GM19372 (cell line): ENCODE data around the gene SOWAHB.
A peak's percentile ranks its signal among the peaks of the same experiment; 100 is the strongest.

Source experiments
- ATAC-seq: cut with Tn5 transposase; IDR thresholded peaks from one replicate; pipeline ENCODE4 v1.9.1; 2021; ENCODE audit warnings: mild to moderate bottlenecking, low read depth, moderate library complexity; ENCODE audit not compliant: unreplicated experiment

SOWAHB gene, protein sequence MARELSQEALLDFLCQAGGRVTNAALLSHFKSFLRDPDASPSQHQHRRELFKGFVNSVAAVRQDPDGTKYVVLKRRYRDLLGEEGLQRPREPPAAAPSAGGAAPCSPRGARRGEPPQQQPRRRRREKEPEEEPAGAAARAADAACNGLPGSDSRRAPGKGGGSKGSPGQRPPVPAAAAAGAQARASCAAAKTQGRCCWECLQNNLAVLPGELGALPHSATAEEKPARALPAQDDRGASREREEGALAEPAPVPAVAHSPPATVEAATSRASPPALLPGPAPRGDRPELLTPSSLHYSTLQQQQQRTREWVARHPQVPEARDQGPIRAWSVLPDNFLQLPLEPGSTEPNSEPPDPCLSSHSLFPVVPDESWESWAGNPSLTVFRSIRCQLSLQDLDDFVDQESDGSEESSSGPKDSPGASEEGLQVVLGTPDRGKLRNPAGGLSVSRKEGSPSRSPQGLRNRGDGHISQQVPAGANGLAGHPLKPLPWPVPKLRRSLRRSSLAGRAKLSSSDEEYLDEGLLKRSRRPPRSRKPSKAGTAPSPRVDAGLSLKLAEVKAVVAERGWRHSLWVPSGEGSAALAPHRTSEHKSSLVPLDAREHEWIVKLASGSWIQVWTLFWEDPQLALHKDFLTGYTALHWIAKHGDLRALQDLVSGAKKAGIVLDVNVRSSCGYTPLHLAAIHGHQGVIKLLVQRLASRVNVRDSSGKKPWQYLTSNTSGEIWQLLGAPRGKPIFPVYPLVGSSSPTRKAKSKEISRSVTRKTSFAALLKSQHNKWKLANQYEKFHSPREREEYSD

DNA sequence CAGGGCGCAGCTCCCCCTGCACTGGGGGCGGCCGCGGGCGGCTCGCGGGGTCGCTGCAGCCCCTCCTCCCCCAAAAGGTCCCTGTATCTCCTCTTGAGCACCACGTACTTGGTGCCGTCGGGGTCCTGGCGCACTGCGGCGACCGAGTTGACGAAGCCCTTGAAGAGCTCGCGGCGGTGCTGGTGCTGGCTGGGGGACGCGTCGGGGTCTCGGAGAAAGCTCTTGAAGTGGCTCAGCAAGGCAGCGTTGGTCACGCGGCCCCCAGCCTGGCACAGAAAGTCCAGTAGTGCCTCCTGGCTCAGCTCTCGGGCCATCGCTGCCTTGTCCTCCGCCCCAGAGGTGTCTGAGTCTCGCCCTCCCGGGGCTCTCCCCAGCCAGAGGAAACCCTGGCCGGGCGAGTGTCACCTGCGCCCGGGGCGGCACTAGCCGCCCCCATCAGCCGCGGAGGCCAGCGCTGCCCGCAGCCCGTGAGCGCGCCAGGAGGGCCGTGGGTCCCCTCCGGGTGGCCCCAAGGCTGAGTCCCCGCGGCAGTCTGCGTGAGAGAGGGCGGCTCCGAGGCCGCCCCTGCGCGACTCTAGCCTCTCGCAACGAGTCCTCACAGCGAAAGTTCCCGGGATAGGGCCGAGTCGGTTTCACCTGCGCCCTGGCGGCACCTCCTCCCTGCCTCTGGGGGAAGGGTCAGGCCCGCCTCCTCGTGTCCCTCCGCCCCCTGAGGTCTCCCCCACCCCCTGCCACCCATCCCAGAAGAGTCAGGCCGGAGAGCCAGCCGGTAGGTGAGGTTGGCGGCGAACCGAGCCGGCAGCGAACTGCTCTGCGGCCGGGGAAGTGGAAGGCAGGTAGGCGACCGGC lies at the start of gene SOWAHB:
Gene SOWAHB, minus strand, starts transcription at position 609 of the 849 bp plus-strand sequence. Its CDS starts 295 bp downstream, at position 314.
- ATAC-seq = peak; percentile 53

DNA sequence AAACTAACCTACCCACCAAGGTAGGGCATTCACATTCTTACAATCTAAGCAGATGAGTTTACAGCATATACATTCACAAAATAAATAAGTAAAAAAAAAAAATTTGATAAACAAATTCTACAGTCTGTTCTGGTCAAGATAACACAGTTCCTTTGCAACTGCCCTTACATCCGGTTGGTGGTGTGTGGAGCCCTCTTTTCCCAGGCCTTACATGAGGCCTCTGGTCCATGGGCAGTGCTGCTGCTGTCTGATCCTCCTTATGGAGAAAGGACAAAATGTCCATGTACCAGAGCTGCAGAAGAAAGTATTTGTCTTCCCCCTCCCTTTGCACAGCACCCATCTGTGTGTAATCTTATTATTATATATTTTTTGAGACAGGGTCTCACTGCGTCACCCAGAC lies 49.4 kb upstream of the SOWAHB start:
- no peak for ATAC-seq

DNA sequence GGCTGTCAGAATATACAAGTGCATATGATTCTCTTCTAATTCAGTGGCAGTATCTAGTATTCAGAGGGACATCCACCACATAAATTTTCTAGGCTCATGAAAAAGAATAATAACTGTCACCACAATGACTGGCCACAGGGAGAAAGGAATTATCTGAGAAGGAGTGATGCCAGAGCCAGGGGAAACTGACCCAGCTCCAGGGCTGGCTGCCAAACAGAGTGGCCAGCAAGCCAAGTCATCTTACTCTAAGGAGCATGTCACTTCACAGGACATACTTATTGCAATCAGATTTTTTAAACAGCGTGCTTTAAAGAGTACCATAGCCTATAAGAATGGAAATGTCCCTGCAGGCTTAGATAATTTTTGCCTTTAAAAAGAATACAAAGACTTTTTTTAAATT lies 45.8 kb upstream of the SOWAHB start:
- ATAC-seq = no peak

DNA sequence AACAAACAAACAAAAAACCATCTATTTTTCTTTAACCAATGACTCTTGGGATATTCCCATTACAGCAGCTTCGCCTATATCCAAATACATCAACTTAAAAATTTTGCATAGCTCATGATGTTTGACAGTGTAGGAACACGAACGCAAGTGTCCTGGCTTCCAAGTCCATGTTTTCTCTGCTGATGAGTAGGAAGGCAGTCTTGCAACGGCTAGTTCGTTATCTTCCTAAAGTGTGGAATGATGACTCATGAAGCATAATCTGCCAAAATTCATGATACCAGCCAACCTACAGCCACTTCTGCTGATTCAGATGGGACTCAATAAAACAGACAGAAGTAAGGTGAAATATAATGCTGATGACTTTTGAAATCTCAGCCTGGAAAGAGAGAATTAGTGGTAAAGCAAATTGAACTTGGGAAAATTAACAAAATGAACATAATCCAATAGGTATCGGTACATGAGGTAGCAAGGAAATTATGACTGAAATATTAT lies 45.2 kb upstream of the SOWAHB start:
- ATAC-seq = no peak

DNA sequence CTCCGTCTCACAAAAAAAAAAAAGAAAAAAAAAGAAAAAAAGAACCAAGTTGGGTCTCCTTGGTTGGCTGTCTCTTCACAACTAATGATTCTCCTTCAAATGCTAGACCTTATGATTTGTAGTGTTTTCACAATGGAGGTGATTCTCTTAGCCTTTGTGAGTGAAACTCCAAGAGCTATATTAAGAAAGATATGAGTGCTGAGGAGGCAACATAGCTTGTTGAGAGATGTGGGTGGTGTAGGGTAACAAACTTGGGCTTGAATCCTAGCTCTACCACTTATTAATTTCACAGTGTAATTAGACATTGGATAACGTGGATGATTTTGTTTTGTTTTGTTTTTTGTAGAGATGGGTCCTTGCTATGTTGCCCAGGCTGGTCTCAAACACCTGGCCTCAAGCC lies 41.2 kb upstream of the SOWAHB start:
- no peak for ATAC-seq

DNA sequence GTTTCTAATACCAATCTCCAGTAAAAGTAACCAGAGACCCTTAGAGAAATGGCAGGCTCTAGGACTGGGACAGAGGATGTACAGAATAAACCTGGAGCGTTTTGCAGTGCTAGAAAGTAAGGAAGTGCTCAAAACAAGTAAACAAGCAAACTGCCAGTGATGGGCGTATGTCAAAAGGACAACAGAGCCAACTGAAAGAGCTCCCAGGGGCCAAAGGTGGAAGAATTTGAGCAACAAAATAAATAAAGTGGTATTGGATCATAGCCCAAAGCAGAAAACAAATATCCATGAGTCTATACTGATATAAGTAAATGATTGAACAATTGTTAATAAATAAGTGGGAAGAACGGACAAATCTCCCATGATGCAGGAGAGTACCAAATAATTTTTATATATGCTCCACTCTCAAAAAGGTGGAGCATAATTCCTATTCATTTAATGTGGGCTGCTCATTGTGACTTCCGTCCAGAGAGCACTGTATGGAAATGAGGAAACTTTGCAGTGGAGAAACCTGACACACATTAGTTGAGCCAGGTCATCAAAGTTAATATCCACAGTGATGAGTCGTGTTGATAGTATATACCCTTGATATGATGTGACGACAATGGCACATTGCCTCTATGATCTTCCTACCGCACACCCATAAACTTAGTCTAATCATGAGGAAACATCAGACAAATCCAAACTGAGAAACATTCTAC lies 33.8 kb upstream of the SOWAHB start:
- ATAC-seq = no peak

DNA sequence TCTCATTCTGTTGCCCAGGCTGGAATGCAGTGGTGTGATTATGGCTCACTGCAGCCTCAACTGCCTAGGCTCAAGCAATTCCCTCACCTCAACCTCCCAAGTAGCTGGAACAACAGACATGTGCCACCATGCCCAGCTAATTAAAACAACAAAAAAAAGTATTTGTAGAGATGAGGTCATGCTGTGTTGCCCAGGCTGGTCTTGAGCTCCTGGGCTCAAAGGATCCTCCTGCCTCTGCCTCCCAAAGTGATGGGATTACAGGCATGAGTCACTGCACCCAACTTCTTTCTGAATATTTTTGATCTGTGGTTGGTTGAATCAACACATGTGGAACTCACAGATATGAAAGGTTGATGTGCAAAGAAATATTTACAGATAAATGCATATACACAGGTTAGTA lies 33.1 kb upstream of the SOWAHB start:
- no peak for ATAC-seq

DNA sequence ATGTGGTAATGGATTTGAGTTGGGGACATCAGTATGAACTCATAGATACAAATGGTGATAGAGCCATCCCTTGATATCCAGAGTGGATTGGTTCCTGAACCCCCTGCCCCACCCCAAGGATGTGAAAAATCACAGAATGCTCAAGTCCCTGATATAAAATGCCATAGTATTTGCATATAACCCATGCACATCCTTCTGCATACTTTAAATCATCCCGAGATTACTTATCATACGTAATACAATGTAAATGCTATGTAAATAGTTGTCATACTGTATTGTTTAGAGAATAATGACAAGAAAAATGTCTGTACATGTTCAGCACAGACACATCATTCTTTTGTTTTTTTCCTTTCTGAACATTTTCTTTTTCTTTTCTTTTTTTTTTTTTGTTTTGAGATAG lies 32.7 kb upstream of the SOWAHB start:
- ATAC-seq = no peak

DNA sequence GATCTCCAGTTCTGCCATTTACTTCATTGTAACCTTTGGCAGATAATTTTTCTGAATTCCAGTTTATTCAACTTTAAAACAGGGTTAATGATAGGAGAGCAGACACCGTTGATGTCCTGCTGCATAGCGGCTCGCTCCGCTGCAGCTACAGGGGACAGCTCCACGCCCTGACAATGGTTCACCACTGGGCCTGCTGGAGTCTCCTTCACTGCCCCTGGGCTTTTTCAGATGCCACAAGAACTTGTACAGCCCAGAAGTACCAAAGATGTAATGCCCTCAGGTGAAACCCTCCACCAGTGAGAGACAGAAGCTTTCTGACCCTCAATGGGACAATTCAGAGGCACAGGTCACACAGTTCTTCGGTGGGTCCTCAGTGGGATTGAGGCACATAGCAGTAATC lies 28.9 kb upstream of the SOWAHB start:
- ATAC-seq = no peak

DNA sequence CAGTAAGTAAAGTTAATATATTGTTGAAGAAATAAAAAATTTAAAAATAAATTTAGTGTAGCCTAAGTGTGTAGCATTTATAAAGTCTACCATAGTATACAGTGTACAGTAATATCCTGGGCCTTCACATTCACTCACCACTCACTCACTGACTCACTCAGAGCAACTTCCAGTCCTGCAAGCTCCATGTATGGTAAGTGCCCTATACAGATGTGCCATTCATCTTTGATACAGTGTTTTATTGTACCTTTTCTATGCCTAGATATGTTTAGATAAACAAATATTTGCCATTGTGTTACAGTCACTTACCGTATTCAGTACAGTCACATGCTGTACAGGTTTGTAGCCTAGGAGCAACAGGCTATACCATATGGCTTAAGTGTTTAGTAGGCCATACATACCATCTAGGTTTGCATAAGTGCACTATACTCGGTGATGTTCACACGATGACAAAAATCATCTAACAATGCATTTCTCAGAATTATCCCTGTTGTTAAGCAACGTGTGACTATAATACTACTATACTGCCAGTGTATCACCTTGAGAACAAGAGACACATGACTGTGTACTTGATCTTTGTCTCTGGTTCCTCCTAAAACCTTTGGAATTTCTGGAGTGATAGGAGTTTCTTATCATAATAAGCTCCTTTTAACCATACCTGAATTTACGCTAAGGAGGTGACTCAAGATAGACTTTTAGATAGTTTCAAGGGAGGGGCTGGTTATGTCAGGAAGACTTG lies 25.8 kb upstream of the SOWAHB start:
- no peak for ATAC-seq

DNA sequence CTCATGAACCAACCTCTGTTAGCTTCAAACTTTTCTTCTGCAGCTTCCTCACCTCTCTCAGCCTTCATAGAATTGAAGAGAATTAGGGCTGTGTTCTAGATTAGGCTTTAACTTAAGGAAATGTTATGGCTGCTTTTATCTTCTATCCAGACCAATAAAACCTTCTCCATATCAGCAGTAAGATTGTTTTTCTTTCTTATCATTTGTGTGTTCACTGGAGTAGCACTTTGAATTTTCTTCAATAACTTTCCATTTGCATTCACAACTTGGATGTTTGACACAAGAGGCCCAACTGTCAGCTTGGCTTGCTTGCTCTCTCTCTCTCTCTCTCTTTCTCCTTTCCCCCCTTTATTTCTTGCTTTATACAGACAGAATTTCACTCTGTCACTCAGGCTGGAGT lies 22.8 kb upstream of the SOWAHB start:
- no peak for ATAC-seq

DNA sequence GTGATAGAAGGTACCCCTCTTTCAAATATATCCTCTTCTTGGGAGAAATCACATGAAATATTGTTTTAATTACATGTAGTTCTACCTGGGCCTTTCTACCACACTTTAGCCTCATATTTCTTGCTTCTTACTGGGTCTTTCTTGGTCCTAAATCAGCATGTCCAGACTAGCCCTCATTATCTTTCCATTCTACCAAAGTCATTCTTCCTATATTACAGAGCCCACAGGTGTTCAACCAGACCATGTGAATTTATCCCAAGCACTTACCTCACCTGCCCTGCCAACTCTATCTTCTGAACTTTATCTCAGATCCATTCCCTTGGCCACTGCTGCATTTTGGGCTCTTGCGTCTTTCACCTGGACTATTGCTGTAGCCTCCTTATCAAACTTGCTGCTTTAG lies 11.8 kb upstream of the SOWAHB start:
- no peak for ATAC-seq

DNA sequence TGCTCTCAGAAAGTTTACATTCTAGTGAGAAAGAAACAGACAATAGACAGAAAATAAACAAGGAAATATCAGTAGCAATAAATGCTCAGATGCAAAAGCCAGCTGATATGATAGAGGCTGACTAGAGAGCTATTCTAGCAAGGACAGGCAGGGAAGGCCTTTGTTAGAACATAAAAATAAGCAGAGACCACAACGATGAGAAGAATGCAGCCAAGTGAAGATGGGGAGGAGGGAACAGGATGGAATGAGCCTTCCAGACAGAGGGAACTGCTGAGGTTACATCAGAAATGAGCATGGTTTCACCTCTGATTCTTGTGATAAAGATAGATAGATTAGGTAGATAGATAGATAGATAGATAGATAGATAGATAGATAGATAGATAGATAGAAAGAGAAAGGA lies 7.6 kb upstream of the SOWAHB start:
- ATAC-seq = no peak

DNA sequence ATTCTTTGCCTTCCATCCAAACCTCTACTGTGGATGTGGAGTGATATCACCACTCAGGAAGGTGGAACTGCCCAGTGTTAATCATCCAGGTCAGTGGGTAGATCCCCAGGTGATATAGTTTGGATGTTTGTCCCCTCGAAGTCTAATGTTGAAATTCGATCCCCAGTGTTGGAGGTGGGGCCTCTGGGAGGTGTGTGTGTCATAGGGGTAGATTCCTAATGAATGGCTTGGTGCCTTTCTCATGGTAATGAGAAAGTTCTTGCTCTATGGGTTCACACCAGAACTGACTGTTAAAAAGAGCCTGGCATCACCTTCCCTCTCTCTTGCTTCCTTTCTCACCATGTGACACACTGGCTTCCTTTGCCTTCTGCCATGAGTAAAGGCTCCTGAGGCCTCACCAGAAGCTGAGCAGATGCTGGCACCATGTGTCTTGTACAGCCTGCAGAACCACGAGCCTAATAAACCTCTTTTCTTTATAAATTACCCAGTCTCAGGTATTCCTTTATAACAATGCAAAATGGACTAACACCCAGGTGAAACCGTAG lies 6.8 kb upstream of the SOWAHB start:
- no peak for ATAC-seq

DNA sequence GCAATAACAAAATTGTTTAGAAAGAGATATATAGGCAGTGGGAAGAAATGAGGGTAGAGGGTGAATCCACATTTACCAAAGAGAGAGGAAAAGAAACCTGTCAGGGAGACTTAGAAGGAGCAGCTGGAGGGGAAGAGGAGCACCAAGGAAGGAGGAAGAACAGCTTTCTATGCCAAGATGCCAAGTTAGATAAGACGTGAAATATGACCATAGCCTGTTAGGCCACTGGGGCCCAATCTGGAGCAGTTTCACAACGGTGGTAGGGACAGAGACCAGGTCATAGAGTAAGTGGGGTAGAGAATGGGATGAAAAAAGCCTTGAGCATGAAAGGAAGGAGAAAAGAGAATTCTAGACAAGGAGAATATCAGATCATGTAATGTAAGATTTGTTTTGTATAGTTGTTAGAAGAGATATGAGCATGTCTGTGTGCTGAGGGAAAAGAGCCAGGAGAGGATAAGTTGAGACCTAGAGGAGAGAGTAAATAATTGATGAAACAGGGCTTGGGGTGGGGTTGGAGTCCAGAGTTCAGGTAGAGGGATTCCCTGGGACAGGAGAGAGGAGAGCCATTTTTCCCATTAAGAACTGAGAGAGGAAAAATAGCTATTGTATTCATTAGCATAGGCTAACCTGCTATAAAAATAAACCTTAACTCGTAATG lies 4.4 kb upstream of the SOWAHB start:
- ATAC-seq = no peak

DNA sequence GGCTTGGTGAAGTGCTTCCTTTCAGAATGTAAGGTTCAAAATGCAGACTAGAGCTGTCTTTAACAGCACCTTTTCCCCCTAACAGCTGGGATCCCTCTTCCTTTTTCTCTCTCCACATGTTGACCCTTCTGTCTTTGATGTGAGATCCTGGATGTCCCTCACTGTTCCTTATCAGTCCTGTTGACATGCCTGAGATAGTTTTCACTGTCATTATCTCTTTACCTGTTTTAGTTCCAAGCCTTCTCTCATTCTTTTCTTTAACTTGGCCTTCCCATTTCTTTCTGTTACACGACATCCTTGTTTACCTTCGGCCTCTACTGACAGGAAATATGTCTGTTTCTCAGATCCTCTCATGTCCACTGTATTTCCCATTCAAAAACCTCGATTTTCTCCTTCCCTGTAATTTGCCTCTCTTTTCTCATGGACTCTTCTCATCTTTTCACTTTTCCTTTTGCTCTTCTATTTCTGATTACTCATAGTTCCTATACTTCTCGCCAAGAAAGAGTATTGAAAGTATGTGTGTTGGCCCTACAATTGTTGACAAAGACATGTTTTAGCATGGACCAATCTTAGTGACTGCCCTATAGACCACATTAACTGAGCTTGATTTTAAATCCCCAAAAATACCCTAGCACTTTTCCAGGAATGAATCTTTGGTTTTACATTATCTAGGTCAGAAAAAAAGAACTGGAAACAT lies 1.2 kb upstream of the SOWAHB start:
- ATAC-seq = no peak

DNA sequence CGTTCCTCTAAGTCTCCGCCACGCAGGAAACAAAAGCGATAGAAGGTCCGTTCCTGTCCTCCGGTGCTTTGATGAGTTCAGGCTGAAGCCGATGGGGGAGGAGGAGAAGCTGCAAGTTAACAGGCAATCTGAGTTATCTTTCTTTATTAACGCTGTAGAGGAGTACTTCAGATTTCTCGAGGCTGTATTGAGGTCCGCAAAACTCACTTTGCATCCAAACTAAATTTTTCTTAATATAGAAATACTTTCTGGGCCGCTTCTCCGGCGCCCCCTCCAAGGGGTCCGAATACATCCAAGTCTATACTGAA lies 395 bp upstream of the SOWAHB start:
- no peak for ATAC-seq
